ENCODE results near the gene EIF2B2. TPM values are rescaled to one million over a fixed set of nuclear protein-coding genes. Genes with fewer than 3 reads are reported as not detected.
"Not testable (repeated sequence)": the region's sequence is repeated elsewhere in the genome, so short reads cannot be mapped to it uniquely, and the experiment has no call there.

EIF2B2 gene
- polyA plus RNA-seq, 3 donors from 2014 or later: 32.6 to 64.5 (median 57.4) TPM

DNA sequence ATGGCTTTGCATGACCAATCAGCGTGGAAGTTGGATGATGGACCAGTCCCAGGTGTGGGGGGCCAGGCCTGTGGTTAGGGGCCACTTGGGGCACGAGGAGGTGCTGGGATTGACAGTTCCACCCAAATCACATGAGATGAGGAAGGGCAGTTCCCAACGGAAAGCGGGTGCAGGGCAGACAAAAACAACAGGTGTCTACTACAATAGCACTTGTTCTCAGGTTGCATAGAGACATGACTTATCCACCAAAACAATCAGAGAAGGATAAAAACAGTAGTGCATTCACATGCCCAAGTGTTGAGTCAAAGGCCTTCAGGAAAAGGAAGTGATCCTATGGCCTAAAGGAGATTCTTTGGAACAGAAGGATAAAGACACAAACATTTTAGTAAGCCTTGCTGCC lies 14.6 kb upstream of the EIF2B2 start:
- Mint-ChIP-seq H3K27me3 (ENCODE audit: low read depth in 3 of 3) (peaks cover 0 to 4% (median 0%) of the 10 kb centered on the region in 3 donors), H3K4me1 (no peaks in the 10 kb centered on the region), H3K27ac (no peak overlapping the region)

DNA sequence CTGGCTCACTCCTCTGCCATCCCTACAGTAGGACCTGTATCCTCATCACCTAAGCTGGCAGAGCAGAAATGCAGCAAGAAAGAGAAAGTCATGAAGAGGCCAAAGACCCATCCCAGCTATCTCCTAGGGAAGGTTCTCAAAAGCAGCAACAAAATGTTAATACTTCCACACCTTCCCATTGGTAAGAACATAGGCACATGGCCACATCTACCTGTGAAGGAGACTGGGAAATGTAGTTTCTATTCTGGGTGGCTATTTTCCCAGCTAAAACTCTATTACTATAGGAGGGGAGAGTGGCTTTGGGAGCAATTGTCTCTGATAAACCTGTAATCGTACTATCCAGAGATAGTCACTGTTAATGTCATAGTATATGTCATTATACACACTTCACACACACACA lies 13.7 kb upstream of the EIF2B2 start:
- Mint-ChIP-seq H3K4me1 (no peaks in the 10 kb centered on the region), H3K27me3 (ENCODE audit: low read depth in 3 of 3) (peaks cover 0 to 4% (median 0%) of the 10 kb centered on the region in 3 donors), H3K27ac (no peak overlapping the region), H3K36me3 (no peaks in the 10 kb centered on the region), H3K9me3 (peaks cover 0 to 1% (median 0%) of the 10 kb centered on the region in 6 donors), H3K4me3 (no peak overlapping the region)
- no peak for DNase-seq

More for the DNA sequence above, 14.6 kb upstream of the EIF2B2 start:
- DNase-seq: no peak
- H3K36me3 Mint-ChIP-seq: no peaks in the 10 kb centered on the region
- H3K9me3 Mint-ChIP-seq: no peaks in the 10 kb centered on the region
- no peak overlapping the region for H3K4me3 Mint-ChIP-seq

DNA sequence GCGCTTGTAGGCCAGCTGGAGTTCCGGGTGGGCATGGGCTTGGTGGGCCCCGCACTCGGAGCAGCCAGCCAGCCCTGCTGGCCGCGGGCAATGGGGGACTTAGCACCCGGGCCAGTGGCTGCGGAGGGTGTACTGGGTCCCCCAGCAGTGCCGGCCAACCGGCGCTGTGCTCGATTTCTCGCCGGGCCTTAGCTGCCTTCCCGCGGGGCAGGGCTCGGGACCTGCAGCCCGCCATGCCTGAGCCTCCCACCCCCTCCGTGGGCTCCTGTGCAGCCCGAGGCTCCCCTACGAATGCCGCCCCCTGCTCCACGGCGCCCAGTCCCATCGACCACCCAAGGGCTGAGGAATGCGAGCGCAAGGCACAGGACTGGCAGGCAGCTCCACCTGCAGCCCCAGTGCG lies 8.5 kb upstream of the EIF2B2 start:
- not testable (repeated sequence) for H3K27me3 Mint-ChIP-seq (ENCODE audit: low read depth in 3 of 3); H3K27ac Mint-ChIP-seq; H3K4me1 Mint-ChIP-seq; H3K9me3 Mint-ChIP-seq; H3K36me3 Mint-ChIP-seq; DNase-seq; H3K4me3 Mint-ChIP-seq

DNA sequence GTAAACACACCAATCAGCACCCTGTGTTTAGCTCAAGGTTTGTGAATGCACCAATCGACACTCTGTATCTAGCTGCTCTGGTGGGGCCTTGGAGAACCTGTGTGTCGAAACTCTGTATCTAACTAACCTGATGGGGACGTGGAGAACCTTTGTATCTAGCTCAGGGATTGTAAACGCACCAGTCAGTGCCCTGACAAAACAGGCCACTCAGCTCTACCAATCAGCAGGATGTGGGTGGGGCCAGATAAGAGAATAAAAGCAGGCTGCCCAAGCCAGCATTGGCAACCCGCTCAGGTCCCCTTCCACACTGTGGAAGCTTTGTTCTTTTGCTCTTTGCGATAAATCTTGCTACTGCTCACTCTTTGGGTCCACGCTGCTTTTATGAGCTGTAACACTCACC lies 6.9 kb upstream of the EIF2B2 start:
- not testable (repeated sequence) for DNase-seq; H3K27me3 Mint-ChIP-seq (ENCODE audit: low read depth in 3 of 3); H3K27ac Mint-ChIP-seq; H3K4me1 Mint-ChIP-seq; H3K4me3 Mint-ChIP-seq; H3K9me3 Mint-ChIP-seq; H3K36me3 Mint-ChIP-seq

DNA sequence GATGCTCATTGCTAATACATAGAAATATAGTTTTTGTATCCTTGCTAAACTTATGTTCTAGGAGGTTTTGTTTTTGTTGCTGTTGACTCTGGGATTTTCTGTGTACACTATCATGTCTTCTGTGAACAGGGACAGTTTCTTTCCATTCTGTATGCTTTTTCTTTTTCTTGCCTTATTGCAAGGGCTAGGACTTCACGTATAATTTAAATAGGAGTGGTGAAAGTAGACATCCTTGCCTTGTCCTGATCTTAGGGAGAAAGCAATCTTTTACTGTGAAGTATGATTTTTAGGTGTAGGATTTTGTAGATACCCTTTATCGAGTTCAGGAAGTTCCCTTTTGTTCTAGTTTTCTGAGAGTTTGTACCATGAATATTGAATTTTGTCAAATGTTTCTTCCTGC lies 1.5 kb upstream of the EIF2B2 start:
- Mint-ChIP-seq H3K27me3 (ENCODE audit: low read depth in 3 of 3) (peaks cover 11 to 13% (median 11%) of the 10 kb centered on the region in 3 donors), H3K27ac (peak overlapping the region; percentile 99 to 100 (median 100)), H3K4me1 (peaks cover 47 to 51% of the 10 kb centered on the region in 2 donors), H3K36me3 (peaks cover 7 to 19% (median 11%) of the 10 kb centered on the region in 3 donors), H3K9me3 (peaks cover 0 to 3% (median 0%) of the 10 kb centered on the region in 6 donors), H3K4me3 (peak overlapping the region in 2 of 5 donors; percentile 33 to 46)
- no peak for DNase-seq

DNA sequence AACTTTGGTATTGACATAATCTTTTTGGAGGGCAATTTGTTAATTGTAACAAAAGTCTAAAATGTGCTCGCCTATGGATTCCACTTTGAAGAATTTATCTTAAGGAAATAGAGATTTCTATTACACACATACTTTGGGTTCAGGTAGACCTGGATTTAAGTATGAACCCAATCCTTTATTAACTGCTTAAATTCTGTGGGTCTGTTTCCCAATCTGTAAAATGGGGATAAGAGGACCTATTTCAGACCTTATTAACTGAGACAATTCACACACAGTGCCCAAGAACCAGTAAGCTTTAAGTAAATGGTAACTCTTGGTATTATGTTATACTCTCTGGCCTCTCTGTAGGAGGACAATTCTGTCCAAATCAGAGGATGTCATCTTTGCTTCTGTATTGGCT lies 822 bp upstream of the EIF2B2 start:
- H3K36me3 Mint-ChIP-seq: peaks cover 7 to 25% (median 16%) of the 10 kb centered on the region in 3 donors
- H3K4me1 Mint-ChIP-seq: peaks cover 52 to 57% of the 10 kb centered on the region in 2 donors
- DNase-seq: no peak
- peak overlapping the region; percentile 99 to 100 (median 100) for H3K27ac Mint-ChIP-seq
- peak overlapping the region; percentile 91 to 99 (median 97) for H3K4me3 Mint-ChIP-seq
- H3K9me3 Mint-ChIP-seq: peaks cover 0 to 3% (median 0%) of the 10 kb centered on the region in 6 donors
- peaks cover 11 to 13% (median 11%) of the 10 kb centered on the region in 3 donors for H3K27me3 Mint-ChIP-seq (ENCODE audit: low read depth in 3 of 3)

DNA sequence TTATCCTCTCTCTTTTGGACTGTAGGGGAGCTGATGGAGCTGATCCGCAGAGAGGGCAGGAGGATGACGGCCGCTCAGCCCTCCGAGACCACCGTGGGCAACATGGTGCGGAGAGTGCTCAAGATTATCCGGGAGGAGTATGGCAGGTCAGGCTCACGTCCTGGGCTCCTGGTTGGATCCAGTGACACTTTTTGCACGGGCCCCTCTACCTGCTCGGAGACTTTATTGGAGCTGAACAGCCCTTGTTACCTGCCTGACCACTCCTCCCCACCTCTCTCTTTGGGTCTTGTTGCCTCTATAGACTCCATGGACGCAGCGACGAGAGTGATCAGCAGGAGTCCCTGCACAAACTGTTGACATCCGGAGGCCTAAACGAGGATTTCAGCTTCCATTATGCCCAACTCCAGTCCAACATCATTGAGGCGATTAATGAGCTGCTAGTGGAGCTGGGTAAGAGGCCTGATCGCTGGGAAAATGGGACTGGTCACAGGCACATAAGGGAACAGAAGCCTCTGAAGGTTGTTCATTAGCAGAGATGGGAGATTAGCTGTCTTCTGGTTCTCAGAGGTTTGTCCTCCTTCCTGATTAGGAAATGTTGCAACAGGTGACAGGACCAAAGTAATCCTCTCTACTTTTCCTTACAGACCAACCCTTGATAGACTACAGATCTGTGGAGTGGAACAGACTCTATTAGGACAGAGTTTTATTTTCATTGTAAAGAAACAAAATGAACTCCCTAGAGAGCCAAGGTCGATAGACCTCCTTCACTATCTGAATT lies 718 bp downstream of the EIF2B2 start:
- Mint-ChIP-seq H3K9me3 (peaks cover 0 to 3% (median 0%) of the 10 kb centered on the region in 6 donors), H3K27me3 (ENCODE audit: low read depth in 3 of 3) (peaks cover 11 to 13% (median 11%) of the 10 kb centered on the region in 3 donors), H3K4me3 (peak overlapping the region; percentile 91 to 99 (median 97)), H3K27ac (peak overlapping the region; percentile 99 to 100 (median 100)), H3K4me1 (peaks cover 59 to 72% of the 10 kb centered on the region in 2 donors), H3K36me3 (peaks cover 19 to 38% (median 26%) of the 10 kb centered on the region in 3 donors)
- peak in 1 of 3 donors; percentile 19 for DNase-seq

DNA sequence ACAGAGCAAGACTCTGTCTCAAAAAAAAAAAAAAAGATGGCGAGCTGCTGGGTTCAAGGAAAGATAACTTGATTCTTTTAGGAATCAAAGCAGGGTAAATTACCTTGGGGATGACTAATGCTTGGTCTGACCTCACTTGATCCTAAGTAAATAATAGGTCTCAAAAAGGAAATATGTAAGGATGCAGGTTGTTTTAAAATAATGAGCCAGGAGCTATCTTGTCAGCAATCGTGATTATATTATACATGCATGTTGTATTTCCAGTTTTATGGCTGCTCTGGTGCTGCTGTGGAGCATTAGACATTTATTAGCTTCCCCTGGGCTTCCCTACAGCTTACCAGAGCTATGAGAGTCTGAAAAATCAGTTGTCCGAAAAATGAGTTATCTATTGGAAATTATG lies 2.6 kb downstream of the EIF2B2 start:
- peak overlapping the region in 3 of 5 donors; percentile 1 to 51 (median 51) for H3K4me3 Mint-ChIP-seq
- peaks cover 59 to 87% of the 10 kb centered on the region in 2 donors for H3K4me1 Mint-ChIP-seq
- peaks cover 0 to 3% (median 0%) of the 10 kb centered on the region in 6 donors for H3K9me3 Mint-ChIP-seq
- H3K36me3 Mint-ChIP-seq: peaks cover 27 to 56% (median 39%) of the 10 kb centered on the region in 3 donors
- no peak for DNase-seq
- peak overlapping the region in 5 of 6 donors; percentile 34 to 93 (median 82) for H3K27ac Mint-ChIP-seq
- H3K27me3 Mint-ChIP-seq (ENCODE audit: low read depth in 3 of 3): peaks cover 11 to 13% (median 11%) of the 10 kb centered on the region in 3 donors

DNA sequence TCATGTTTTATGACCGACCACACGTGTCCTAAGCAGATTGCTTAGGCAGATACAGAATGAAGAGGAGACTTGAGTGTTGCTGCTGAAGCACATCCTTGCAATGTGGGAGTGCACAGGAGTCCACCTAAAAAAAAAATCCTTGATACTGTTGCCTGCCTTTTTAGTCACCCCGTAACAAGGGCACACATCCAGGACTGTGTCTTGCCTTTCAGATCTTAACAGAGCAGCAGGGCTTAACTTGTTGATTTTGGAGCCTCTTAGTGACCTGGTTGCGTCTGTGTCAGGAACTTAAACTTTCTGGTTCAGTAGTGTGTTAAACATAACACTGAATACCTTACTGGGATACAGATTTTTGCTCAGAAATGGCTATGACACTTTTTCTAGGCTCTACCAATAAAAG lies 6.5 kb downstream of the EIF2B2 start:
- no peaks in the 10 kb centered on the region for H3K9me3 Mint-ChIP-seq
- H3K4me3 Mint-ChIP-seq: no peak overlapping the region
- no peaks in the 10 kb centered on the region for H3K27me3 Mint-ChIP-seq (ENCODE audit: low read depth in 3 of 3)
- DNase-seq: no peak
- peak overlapping the region in 5 of 6 donors; percentile 1 to 54 (median 30) for H3K27ac Mint-ChIP-seq
- peaks cover 26 to 65% (median 47%) of the 10 kb centered on the region in 3 donors for H3K36me3 Mint-ChIP-seq
- peaks cover 29 to 74% of the 10 kb centered on the region in 2 donors for H3K4me1 Mint-ChIP-seq

DNA sequence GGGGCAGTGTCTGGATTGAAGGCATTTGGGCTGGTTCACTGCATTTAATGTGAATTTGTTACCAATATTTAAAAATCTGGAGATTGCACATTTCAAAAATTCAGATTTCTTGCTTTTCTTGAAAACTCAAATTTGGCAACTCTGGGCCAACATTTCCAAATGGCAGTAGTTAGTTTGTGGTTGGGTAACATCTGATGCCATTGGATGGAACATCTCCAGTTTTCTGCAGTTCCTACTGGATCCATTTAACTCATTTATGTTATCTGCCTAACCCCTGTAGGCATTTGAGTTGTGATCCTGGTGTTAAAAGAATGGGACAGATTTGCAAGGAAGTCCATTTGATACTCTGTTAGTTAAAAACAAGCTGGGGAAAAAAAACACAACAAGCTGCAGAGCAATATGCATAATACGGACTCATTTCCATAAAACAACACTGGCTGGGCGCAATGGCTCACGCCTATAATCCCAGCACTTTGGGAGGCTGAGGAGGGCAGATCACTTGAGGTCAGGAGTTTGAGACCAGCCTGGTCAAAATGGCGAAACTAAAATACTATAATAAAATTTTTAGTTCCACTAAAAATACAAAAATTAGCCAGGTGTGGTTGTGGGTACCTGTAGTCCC lies 7.9 kb downstream of the EIF2B2 start:
- H3K27ac Mint-ChIP-seq: peak overlapping the region; percentile 30 to 78 (median 71)
- H3K27me3 Mint-ChIP-seq (ENCODE audit: low read depth in 3 of 3): no peaks in the 10 kb centered on the region
- peaks cover 25 to 65% (median 42%) of the 10 kb centered on the region in 3 donors for H3K36me3 Mint-ChIP-seq
- peaks cover 16 to 60% of the 10 kb centered on the region in 2 donors for H3K4me1 Mint-ChIP-seq
- no peak for DNase-seq
- H3K4me3 Mint-ChIP-seq: no peak overlapping the region
- no peaks in the 10 kb centered on the region for H3K9me3 Mint-ChIP-seq

DNA sequence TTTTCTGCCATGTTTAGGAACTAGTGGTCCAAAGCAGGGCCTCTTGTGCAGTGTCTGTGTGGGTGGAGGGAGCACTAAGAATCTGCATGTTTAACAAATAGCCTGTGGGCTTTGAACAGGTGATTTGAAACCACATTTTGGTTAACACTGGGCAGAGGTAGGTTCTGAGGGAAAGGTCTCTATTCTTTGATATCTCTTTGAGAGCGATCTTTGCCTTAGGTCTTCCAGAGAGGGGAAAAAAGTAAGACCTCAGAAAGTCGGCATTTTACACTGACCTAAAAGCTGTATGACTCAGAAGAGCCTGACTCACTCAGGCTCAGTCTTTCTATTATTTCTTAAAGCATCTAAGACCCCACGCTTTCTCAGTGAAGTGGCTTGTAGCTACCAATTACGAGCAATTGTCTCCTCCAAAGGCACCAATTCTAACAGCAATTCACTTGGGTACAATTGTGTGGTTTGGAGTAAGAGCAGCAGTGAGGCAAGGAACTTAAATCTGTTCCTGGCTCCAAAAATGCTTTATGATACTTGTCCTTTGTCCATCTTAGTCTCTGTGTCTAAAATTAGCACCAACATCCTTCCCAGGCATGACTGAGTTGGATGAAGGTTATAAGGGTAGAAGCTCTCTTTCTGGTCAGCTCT lies 8.8 kb downstream of the EIF2B2 start:
- peaks cover 11 to 51% of the 10 kb centered on the region in 2 donors for H3K4me1 Mint-ChIP-seq
- no peaks in the 10 kb centered on the region for H3K27me3 Mint-ChIP-seq (ENCODE audit: low read depth in 3 of 3)
- H3K36me3 Mint-ChIP-seq: peaks cover 30 to 60% (median 40%) of the 10 kb centered on the region in 3 donors
- peak in 1 of 3 donors; percentile 3 for DNase-seq
- H3K9me3 Mint-ChIP-seq: no peaks in the 10 kb centered on the region
- H3K4me3 Mint-ChIP-seq: no peak overlapping the region
- peak overlapping the region in 5 of 6 donors; percentile 58 to 78 (median 76) for H3K27ac Mint-ChIP-seq

DNA sequence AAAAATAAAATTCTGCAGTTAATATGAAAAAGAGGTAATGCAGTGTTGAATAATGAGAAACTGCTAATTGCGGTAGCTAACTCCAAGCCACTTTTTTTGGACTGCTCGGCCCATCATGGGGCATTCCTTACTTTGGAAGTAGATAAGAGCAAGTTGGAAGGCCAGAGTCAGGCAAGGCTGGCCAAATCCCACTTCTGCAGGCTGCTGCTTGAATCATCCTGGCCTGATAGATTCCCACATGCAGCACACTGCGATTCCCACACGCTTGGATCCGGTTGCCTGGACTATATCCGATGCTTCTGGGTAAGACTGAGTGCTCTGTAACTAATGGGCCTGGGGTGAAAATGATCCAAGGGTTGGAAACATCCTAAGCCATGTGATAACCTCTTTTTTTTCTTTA lies 10.6 kb downstream of the EIF2B2 start:
- no peak for DNase-seq
- H3K27me3 Mint-ChIP-seq (ENCODE audit: low read depth in 3 of 3): no peaks in the 10 kb centered on the region
- no peaks in the 10 kb centered on the region for H3K9me3 Mint-ChIP-seq
- no peak overlapping the region for H3K4me3 Mint-ChIP-seq
- H3K27ac Mint-ChIP-seq: peak overlapping the region in 2 of 6 donors; percentile 6 to 48
- peaks cover 26 to 55% (median 28%) of the 10 kb centered on the region in 3 donors for H3K36me3 Mint-ChIP-seq
- H3K4me1 Mint-ChIP-seq: peaks cover 0 to 33% of the 10 kb centered on the region in 2 donors

DNA sequence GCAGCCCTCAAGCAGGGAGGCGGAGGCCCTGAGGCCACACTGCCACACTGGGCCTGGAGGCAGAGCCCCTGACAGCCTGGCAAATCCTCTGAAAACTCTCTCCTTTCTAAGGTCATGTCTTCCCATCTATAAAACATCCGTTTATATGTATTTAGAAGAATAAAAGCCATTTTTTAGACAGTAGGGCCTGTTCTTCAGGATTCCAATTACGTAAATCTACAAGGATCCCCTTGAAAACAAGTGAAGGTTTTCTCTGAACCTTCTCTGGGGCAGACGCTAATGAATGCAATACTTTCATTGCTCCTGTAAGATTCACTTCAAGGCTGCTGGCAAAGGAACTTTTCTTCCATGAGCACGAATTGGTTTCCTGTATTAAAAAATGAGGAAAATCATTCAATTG lies 12.8 kb downstream of the EIF2B2 start:
- no peak overlapping the region for H3K4me3 Mint-ChIP-seq
- no peak for DNase-seq
- peaks cover 25 to 52% (median 28%) of the 10 kb centered on the region in 3 donors for H3K36me3 Mint-ChIP-seq
- H3K9me3 Mint-ChIP-seq: no peaks in the 10 kb centered on the region
- peaks cover 0 to 16% of the 10 kb centered on the region in 2 donors for H3K4me1 Mint-ChIP-seq
- H3K27me3 Mint-ChIP-seq (ENCODE audit: low read depth in 3 of 3): no peaks in the 10 kb centered on the region
- no peak overlapping the region for H3K27ac Mint-ChIP-seq

Measured in immature natural killer cell (primary cell).